SHP77 treated with DMSO at 0.1 percent for 48 hours (cell line): Measurements from ENCODE around the gene EIF4H.
"Not testable (repeated sequence)": the region's sequence is repeated elsewhere in the genome, so short reads cannot be mapped to it uniquely, and the experiment has no call there.

Experiments used
- DNase-seq: peaks from one replicate; lab custom pipeline; 2025; lab: John Stamatoyannopoulos, UW

Gene EIF4H

DNA sequence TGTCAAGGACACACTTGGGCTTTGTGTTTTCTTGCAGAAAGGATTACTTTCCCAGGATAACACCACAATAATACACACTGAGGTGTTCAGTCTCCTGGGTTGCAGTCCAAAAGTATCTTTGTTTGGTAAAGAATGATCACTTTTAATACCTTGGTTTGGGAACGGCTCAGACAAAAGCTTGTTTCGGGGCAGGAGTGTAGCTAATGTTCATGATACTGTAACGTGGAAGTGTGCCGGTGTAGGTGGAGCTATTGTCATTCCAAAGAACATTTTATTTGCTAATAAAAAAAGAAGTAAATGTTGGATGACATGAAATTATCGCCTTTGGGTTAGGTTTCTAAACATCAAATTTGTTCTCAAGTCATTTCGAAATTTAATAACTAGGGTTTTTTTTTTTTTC is 1.2 kb downstream of the EIF4H start:
- no peak for DNase-seq

GRCh38 chr7:74176555-74176954 is 2.4 kb downstream of the EIF4H start:
- DNase-seq = no peak

GRCh38 chr7:74178632-74179031 is 4.5 kb downstream of the EIF4H start:
- no peak for DNase-seq

GRCh38 chr7:74179935-74180604 is 5.9 kb downstream of the EIF4H start:
- DNase-seq = no peak

- no peak for DNase-seq
Measured at GRCh38 chr7:74180866-74181265, 6.7 kb downstream of the EIF4H start.

GRCh38 chr7:74181821-74182220 is 7.7 kb downstream of the EIF4H start:
- DNase-seq = no peak

GRCh38 chr7:74182453-74183090 is 8.4 kb downstream of the EIF4H start:
- DNase-seq = no peak

GRCh38 chr7:74183142-74183541 is 9.0 kb downstream of the EIF4H start:
- DNase-seq = no peak

- DNase-seq = no peak
Measured at GRCh38 chr7:74183653-74184450, 9.7 kb downstream of the EIF4H start.

GRCh38 chr7:74185016-74185415 is 10.9 kb downstream of the EIF4H start:
- DNase-seq = no peak

DNA sequence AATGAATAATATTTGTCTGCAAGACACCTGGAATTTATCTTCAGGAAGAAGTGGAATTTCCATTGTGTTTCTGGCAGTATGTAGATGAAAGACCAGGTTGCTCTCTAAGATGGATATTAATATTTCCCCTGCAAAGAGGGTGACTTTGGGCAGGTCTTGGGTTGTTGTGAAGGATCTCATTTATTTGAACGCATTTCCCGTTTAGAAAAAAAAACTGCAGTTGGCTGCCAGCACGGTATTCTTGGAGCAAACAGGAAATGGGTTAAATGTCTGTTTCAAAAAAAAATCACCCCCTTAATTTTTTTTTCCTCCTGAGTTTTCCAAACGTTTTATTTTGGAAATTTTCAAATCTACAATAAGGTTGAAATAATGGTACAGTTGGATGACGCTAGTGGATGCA is 11.5 kb downstream of the EIF4H start:
- DNase-seq = no peak

GRCh38 chr7:74187915-74188675 is 13.9 kb downstream of the EIF4H start:
- DNase-seq = no peak

- no peak for DNase-seq
Measured at GRCh38 chr7:74190259-74190658, 16.1 kb downstream of the EIF4H start.

DNA sequence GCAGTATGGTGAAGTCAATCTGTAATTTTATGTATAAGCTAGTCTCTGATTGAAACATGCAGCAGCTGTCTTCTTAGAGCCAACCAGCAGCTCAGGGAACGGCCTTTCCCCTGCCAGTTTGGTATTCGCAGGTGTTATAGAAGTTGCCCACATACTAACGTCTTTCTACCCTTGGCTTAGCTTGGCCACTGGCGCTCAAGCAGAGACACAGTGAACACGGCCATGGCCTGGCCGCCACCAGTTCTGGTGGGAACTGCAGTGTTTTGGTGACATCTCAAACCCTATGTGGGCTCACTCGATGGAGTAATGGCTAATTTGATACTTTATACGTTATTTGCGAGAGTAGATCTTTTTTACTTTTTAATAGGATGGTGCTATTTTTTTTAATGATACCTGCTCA is 17.1 kb downstream of the EIF4H start:
- no peak for DNase-seq

DNA sequence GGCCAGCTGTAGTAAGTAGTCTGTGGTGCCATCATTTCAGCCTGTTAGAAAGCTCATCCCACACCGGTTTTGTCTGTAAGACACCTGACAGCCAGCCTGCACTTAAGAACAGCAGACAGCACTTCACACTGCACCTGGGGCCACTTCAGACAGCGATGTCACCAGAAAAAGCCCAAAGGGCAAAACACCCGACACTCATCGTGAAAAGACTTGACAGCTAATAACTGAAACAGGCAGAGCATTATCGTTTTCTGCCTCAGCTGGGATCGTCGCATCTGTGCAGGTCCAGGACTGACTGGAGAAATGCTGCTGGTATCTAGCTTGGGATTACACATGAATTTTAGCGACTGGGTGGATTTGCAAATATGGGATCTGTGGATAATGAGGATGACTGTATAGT is 18.9 kb downstream of the EIF4H start:
- no peak for DNase-seq

DNA sequence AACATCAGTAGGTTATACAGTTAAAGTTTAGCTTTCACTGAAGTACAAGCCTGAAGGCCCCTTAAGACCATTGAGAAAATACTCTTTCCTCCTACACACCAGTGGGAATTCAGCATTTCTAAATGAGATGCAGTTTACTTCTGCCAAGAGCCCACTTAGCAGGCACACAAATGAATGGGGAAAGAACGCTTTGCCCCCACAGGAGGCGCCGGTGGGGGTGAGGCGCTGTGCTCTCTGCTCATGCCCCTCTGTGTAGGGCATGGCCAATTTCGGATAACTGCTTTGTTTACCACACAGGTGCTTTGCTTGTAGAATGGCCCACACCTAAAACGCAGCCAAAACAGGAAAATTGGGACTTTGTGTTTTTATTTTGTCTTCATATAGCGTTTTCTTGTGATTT is 19.8 kb downstream of the EIF4H start:
- no peak for DNase-seq

GRCh38 chr7:74194686-74195085 is 20.5 kb downstream of the EIF4H start:
- DNase-seq = no peak

- DNase-seq = not testable (repeated sequence)
Measured at GRCh38 chr7:74195139-74195860, 21.1 kb downstream of the EIF4H start.

DNA sequence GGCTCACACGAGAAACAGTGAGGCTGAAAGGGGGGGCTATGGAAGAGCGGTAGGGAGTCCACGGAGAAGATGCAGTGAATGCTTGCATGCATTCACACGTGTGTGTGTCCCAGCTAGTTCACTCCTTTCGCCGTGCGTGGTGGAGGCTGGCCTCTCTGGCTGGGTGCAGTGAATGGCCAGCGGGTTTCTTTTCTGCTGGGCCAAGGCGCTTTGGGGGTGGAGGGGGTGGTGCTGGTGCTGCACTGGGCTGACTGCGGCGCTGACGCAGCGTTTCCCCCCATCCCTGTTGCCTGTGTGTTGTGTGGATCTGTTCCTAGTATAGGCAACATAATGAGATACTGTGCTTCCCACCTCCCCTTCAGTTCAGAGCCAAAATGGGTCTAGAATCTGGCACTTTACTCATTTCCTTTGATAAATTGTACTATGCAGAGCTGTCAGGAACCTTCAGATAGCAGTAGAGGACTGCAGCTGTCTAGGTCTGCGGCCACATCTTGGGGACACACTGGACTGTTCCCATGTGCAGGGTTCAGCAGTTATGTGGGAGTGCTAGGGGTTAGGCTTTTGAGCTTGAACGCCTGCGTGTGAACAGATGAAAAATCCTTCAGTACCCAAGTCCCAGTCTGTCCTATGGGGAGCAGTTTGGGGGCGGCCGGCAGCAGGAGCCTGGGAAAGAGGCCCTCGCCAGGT is 22.0 kb downstream of the EIF4H start:
- DNase-seq = not testable (repeated sequence)

- no peak for DNase-seq
Measured at GRCh38 chr7:74197449-74198124, 23.4 kb downstream of the EIF4H start.
